OCI-LY1 (cell line): ENCODE results near the gene ZNF90.

Experiments used
- CTCF ChIP-seq: fragments of 200-600 bp; sonication (generic), shearing (Covaris generic); IDR thresholded peaks from 2 replicates; pipeline ENCODE4 v1.5.1; 2017; ENCODE audit warnings: mild to moderate bottlenecking, antibody characterized with exemption, low read length, moderate library complexity, mixed read lengths
- EZH2 ChIP-seq: fragments of 200-600 bp; sonication (generic), shearing (Covaris generic); IDR thresholded peaks from 2 replicates; pipeline ENCODE4 v1.8.0; 2017; ENCODE audit warnings: borderline replicate concordance, mixed run types, mild to moderate bottlenecking, antibody characterized with exemption, low read length, moderate library complexity, mixed read lengths

GRCh38 chr19:20124879-20125278, 47.1 kb downstream of the ZNF90 start:
- TF ChIP-seq EZH2 (no peak), CTCF (no peak)
